Pons (tissue), 1 donor: Measurements from ENCODE around the gene CDKL5.
A peak's percentile ranks its signal among the peaks of the same experiment; 100 is the strongest.

Experiments
- DNase-seq: peaks from one replicate; pipeline ENCODE4 v3.0.0-alpha.2; 2016; ENCODE audit warnings: low spot score

CDKL5 gene

GRCh38 chrX:18649498-18649951 lies 224.1 kb downstream of the CDKL5 start:
- no peak for DNase-seq

GRCh38 chrX:18650662-18651061 lies 225.3 kb downstream of the CDKL5 start:
- no peak for DNase-seq

- no peak for DNase-seq
These were observed 227.2 kb downstream of the CDKL5 start for GRCh38 chrX:18652636-18653035.

- DNase-seq = no peak
These were observed 229.7 kb downstream of the CDKL5 start for GRCh38 chrX:18654875-18655836.

GRCh38 chrX:18661273-18661672 lies 235.9 kb downstream of the CDKL5 start:
- DNase-seq = no peak

GRCh38 chrX:18664947-18665346 lies 239.5 kb downstream of the CDKL5 start:
- DNase-seq = no peak

GRCh38 chrX:18666614-18667013 lies 241.2 kb downstream of the CDKL5 start:
- DNase-seq = no peak

GRCh38 chrX:18668071-18668835 lies 242.8 kb downstream of the CDKL5 start:
- DNase-seq = no peak

- DNase-seq = no peak
These were observed 246.6 kb downstream of the CDKL5 start, which contains the start of gene RS1 for GRCh38 chrX:18672008-18672407. TSS of gene RS1 (minus strand) at chrX:18672108. CDS start at chrX:18672068, 40 bp downstream.

- peak; percentile 4 for DNase-seq
These were observed 249.0 kb downstream of the CDKL5 start for GRCh38 chrX:18674417-18674787.

GRCh38 chrX:18674788-18675735 lies 249.7 kb downstream of the CDKL5 start:
- peak; percentile 81 for DNase-seq

- no peak for DNase-seq
These were observed 250.6 kb downstream of the CDKL5 start for GRCh38 chrX:18676050-18676449.

- no peak for DNase-seq
These were observed 251.1 kb downstream of the CDKL5 start for GRCh38 chrX:18676470-18676869.

- no peak for DNase-seq
These were observed 251.9 kb downstream of the CDKL5 start for GRCh38 chrX:18677161-18677869.

GRCh38 chrX:18681996-18682395 lies 256.6 kb downstream of the CDKL5 start:
- no peak for DNase-seq

- no peak for DNase-seq
These were observed 257.6 kb downstream of the CDKL5 start for GRCh38 chrX:18682979-18683387.

GRCh38 chrX:18687856-18688495 lies 262.6 kb downstream of the CDKL5 start:
- DNase-seq = no peak

- no peak for DNase-seq
These were observed 266.0 kb downstream of the CDKL5 start for GRCh38 chrX:18691431-18691830.

- no peak for DNase-seq
These were observed 267.1 kb downstream of the CDKL5 start for GRCh38 chrX:18692541-18692940.

- no peak for DNase-seq
These were observed 271.2 kb downstream of the CDKL5 start for GRCh38 chrX:18696653-18697052.
